Measurements from ENCODE around the gene SPSB2. TPM values are rescaled to one million over a fixed set of nuclear protein-coding genes. Genes with fewer than 3 reads are reported as not detected.

Gene SPSB2
- total RNA-seq, 1 donor from 2014 or later = 3.1 TPM

DNA sequence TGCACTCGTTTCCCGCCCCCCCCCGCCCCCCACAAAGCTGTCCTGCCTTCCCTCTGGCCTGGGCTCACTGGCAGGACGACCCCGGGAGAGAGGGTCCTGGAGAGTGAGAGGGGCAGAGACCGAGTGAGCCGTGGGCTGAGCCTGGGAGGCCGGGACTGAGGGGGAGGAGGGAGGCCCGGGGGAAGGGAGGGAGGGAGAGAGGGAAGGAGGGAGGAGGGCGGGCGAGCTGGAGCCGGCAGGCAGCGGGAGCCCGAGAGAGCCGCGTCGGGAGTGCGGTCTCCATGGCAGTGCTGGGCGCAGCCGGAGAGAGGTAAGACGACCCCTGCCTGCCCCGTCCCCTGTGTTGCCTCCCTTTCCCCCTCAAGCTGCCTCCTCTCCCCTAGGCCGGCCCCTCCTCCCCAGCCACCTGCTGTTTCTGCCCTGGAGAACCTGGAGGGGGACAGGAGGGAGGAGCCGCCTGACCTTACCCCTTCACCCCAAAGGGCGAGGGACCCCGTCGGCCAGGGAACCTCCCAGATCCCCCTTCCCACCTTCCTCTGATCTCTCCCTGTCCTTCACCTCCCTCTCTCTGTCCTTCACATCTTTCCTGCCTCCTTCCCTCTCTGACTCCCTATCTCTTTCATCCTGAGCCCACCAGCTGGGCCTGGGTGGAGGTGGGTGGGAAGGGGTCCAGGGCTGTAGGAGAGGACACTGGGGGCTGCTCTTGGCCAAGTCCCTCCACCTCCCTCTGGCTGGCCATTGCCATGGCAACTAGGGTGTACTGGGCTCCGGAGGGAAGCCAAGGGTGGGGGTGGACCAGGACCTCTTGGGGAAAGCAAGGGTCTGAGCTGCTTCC is 51.3 kb downstream of the SPSB2 start, which contains the start of gene GPR162:
TSS of gene GPR162 (plus strand) at position 231 of the 835 bp plus-strand sequence. CDS start 2,078 bp downstream, outside the sequence.
- no peak for DNase-seq (ENCODE audit: low read depth, low spot score)

Other genes with a start within 250 kb of the SPSB2 start
- 0.04 and 0.07 TPM in 2 replicates for gene LPAR5, start 237.3 kb downstream of the SPSB2 start, total RNA-seq
- gene ACRBP, start 225.9 kb downstream of the SPSB2 start, total RNA-seq = 0.11 and 0.26 TPM in 2 replicates
- 26.0 and 31.9 TPM in 2 replicates for gene ING4, start 210.2 kb downstream of the SPSB2 start, total RNA-seq
- 9.5 and 12.0 TPM in 2 replicates for gene ZNF384, start 183.9 kb downstream of the SPSB2 start, total RNA-seq
- not detected in 2 replicates for gene PIANP, start 172.5 kb downstream of the SPSB2 start, total RNA-seq
- 54.8 and 71.4 TPM in 2 replicates for gene COPS7A, start 149.3 kb downstream of the SPSB2 start, total RNA-seq
- gene MLF2, start 120.2 kb downstream of the SPSB2 start, total RNA-seq = 56.9 and 94.9 TPM in 2 replicates
- gene PTMS, start 106.9 kb downstream of the SPSB2 start, total RNA-seq = 45.2 and 61.3 TPM in 2 replicates
- gene LAG3, start 100.8 kb downstream of the SPSB2 start, total RNA-seq = 0.11 and 0.13 TPM in 2 replicates
- gene CD4, start 83.8 kb downstream of the SPSB2 start, total RNA-seq = 0.07 TPM in 1 of 2 replicates, not detected in the other
- 9.0 and 13.5 TPM in 2 replicates for gene GPR162, start 51.5 kb downstream of the SPSB2 start, total RNA-seq
- gene P3H3, start 44.9 kb downstream of the SPSB2 start, total RNA-seq = 66.5 and 83.1 TPM in 2 replicates
- 0.79 and 1.4 TPM in 2 replicates for gene GNB3, start 32.4 kb downstream of the SPSB2 start, total RNA-seq
- 11.0 and 27.2 TPM in 2 replicates for gene CDCA3, start 22.0 kb downstream of the SPSB2 start, total RNA-seq
- 105 and 132 TPM in 2 replicates for gene USP5, start 21.2 kb downstream of the SPSB2 start, total RNA-seq
- gene TPI1, start 5.8 kb downstream of the SPSB2 start, total RNA-seq = 941 and 1,374 TPM in 2 replicates
- 4.4 TPM in 2 replicates for gene LRRC23, start 31.5 kb upstream of the SPSB2 start, total RNA-seq
- gene ENO2, start 41.3 kb upstream of the SPSB2 start, total RNA-seq = 8.8 and 12.6 TPM in 2 replicates
- 6.1 and 6.7 TPM in 2 replicates for gene ATN1, start 54.7 kb upstream of the SPSB2 start, total RNA-seq
- not detected in 2 replicates for gene RNU7-1, start 70.5 kb upstream of the SPSB2 start, total RNA-seq
- gene C12orf57, start 70.7 kb upstream of the SPSB2 start, total RNA-seq = 68.2 and 84.6 TPM in 2 replicates
- 0.13 and 0.60 TPM in 2 replicates for gene PTPN6, start 78.1 kb upstream of the SPSB2 start, total RNA-seq
- 182 and 215 TPM in 2 replicates for gene PHB2, start 97.4 kb upstream of the SPSB2 start, total RNA-seq
- gene EMG1, start 97.6 kb upstream of the SPSB2 start, total RNA-seq = 47.9 and 85.6 TPM in 2 replicates
- 5.2 and 8.6 TPM in 2 replicates for gene LPCAT3, start 145.2 kb upstream of the SPSB2 start, total RNA-seq
- 0.40 and 5.1 TPM in 2 replicates for gene C1S, start 187.4 kb upstream of the SPSB2 start, total RNA-seq
- gene C1R, start 219.1 kb upstream of the SPSB2 start, total RNA-seq = 1.9 and 4.4 TPM in 2 replicates
- 15.6 and 19.7 TPM in 2 replicates for gene C1RL, start 235.9 kb upstream of the SPSB2 start, total RNA-seq

Data from pulmonary artery endothelial cell (primary cell).